MG63 (cell line): Measurements from ENCODE around the gene TNNC2. TPM values are rescaled to one million over a fixed set of nuclear protein-coding genes. Genes with fewer than 3 reads are reported as not detected.
"Not testable (repeated sequence)": the region's sequence is repeated elsewhere in the genome, so short reads cannot be mapped to it uniquely, and the experiment has no call there.

Experiments
- DNase-seq: peaks from one replicate; pipeline ENCODE4 v3.0.0-alpha.2; 2020
- H3K27me3 ChIP-seq: fragments of 250-450 bp; sonication (Bioruptor Pico); 2 replicates; pipeline ENCODE4 v1.5.1; 2020; ENCODE audit warnings: mild to moderate bottlenecking, moderate library complexity
- H3K36me3 ChIP-seq: fragments of 250-450 bp; sonication (Bioruptor Pico); 2 replicates; pipeline ENCODE4 v1.5.1; 2020; ENCODE audit warnings: mild to moderate bottlenecking, moderate library complexity
- H3K4me3 ChIP-seq: fragments of 250-450 bp; sonication (Bioruptor Pico); 2 replicates; pipeline ENCODE4 v1.5.1; 2020; ENCODE audit warnings: mild to moderate bottlenecking, moderate library complexity
- H3K9me3 ChIP-seq: fragments of 250-450 bp; sonication (Bioruptor Pico); 2 replicates; pipeline ENCODE4 v1.5.1; 2020; ENCODE audit warnings: mild to moderate bottlenecking, moderate library complexity
- total RNA-seq: library from RNA; depleted of rRNA; stranded (reverse); fragments of >200 nt; shearing (Covaris generic); gene quantifications from 2 replicates; pipeline ENCODE4 v1.2.3, GENCODE V29; 2014; ENCODE audit warnings: low replicate concordance

Gene TNNC2
- total RNA-seq, 1 experiment from 2014 or later, result not detected

- H3K4me3 ChIP-seq, result peak within 1 kb of the TSS; percentile 65
- H3K27me3 ChIP-seq, result no peaks in the 10 kb centered on the region
- DNase-seq, result peak; percentile 96
- peaks cover 30% of the 10 kb centered on the region for H3K36me3 ChIP-seq
- H3K9me3 ChIP-seq, result no peaks in the 10 kb centered on the region
Observed at GRCh38 chr20:45833030-45833882, 6.1 kb upstream of the TNNC2 start, which contains the start of gene SNX21. Gene SNX21, plus strand, starts transcription at chr20:45833799. Its CDS starts 121 bp downstream, at chr20:45833920.

- Histone ChIP-seq H3K4me3 (peak overlapping the region; percentile 65), H3K9me3 (no peaks in the 10 kb centered on the region), H3K27me3 (no peaks in the 10 kb centered on the region), H3K36me3 (peaks cover 24% of the 10 kb centered on the region)
- DNase-seq, result no peak
Observed at GRCh38 chr20:45832619-45833018, 5.5 kb upstream of the TNNC2 start.

GRCh38 chr20:45829673-45830106 is 2.6 kb upstream of the TNNC2 start:
- H3K36me3 ChIP-seq, H3K27me3 ChIP-seq, H3K4me3 ChIP-seq, DNase-seq, H3K9me3 ChIP-seq: not testable (repeated sequence)

GRCh38 chr20:45828589-45828988 is 1.5 kb upstream of the TNNC2 start:
- no peak for DNase-seq
- Histone ChIP-seq H3K9me3 (no peaks in the 10 kb centered on the region), H3K36me3 (no peaks in the 10 kb centered on the region), H3K4me3 (no peak overlapping the region), H3K27me3 (no peaks in the 10 kb centered on the region)

GRCh38 chr20:45827712-45828111 is 600 bp upstream of the TNNC2 start:
- DNase-seq, result no peak
- no peaks in the 10 kb centered on the region for H3K27me3 ChIP-seq

GRCh38 chr20:45826381-45827019 is 612 bp downstream of the TNNC2 start:
- Histone ChIP-seq H3K36me3 (no peaks in the 10 kb centered on the region), H3K4me3 (no peak overlapping the region), H3K9me3 (no peaks in the 10 kb centered on the region), H3K27me3 (no peaks in the 10 kb centered on the region)
- peak; percentile 85 for DNase-seq

More at GRCh38 chr20:45827712-45828111, 600 bp upstream of the TNNC2 start:
- Histone ChIP-seq H3K4me3 (no peak overlapping the region), H3K9me3 (no peaks in the 10 kb centered on the region), H3K36me3 (no peaks in the 10 kb centered on the region)

GRCh38 chr20:45823949-45824835 is 2.9 kb downstream of the TNNC2 start:
- no peak for DNase-seq
- Histone ChIP-seq H3K4me3 (no peak overlapping the region), H3K9me3 (no peaks in the 10 kb centered on the region), H3K36me3 (no peaks in the 10 kb centered on the region), H3K27me3 (no peaks in the 10 kb centered on the region)

- no peak overlapping the region for H3K4me3 ChIP-seq
- peak; percentile 65 for DNase-seq
- H3K36me3 ChIP-seq, result peaks cover 7% of the 10 kb centered on the region; the same call in 1 of the 2 replicates
- H3K27me3 ChIP-seq, result no peaks in the 10 kb centered on the region
- no peaks in the 10 kb centered on the region for H3K9me3 ChIP-seq
Observed at GRCh38 chr20:45822857-45823256, 4.3 kb downstream of the TNNC2 start.

- no peak for DNase-seq
- no peaks in the 10 kb centered on the region for H3K9me3 ChIP-seq
- no peaks in the 10 kb centered on the region for H3K27me3 ChIP-seq
- no peak overlapping the region for H3K4me3 ChIP-seq
- H3K36me3 ChIP-seq, result peaks cover 13% of the 10 kb centered on the region
Observed at GRCh38 chr20:45821947-45822346, 5.2 kb downstream of the TNNC2 start.

GRCh38 chr20:45819466-45819865 is 7.6 kb downstream of the TNNC2 start:
- H3K27me3 ChIP-seq, result no peaks in the 10 kb centered on the region
- no peak for DNase-seq
- no peaks in the 10 kb centered on the region for H3K9me3 ChIP-seq
- peaks cover 35% of the 10 kb centered on the region for H3K36me3 ChIP-seq
- H3K4me3 ChIP-seq, result no peak overlapping the region

- no peaks in the 10 kb centered on the region for H3K9me3 ChIP-seq
- no peak overlapping the region for H3K4me3 ChIP-seq
- H3K27me3 ChIP-seq, result no peaks in the 10 kb centered on the region
- peaks cover 45% of the 10 kb centered on the region for H3K36me3 ChIP-seq
- DNase-seq, result no peak
Observed at GRCh38 chr20:45818239-45818638, 8.9 kb downstream of the TNNC2 start.

- Histone ChIP-seq H3K4me3 (no peak overlapping the region), H3K36me3 (peaks cover 52% of the 10 kb centered on the region), H3K9me3 (no peaks in the 10 kb centered on the region), H3K27me3 (no peaks in the 10 kb centered on the region)
- DNase-seq, result peak; percentile 46
Observed at GRCh38 chr20:45817376-45818194, 9.5 kb downstream of the TNNC2 start.

- Histone ChIP-seq H3K36me3 (peaks cover 53% of the 10 kb centered on the region), H3K4me3 (no peak overlapping the region), H3K27me3 (no peaks in the 10 kb centered on the region), H3K9me3 (no peaks in the 10 kb centered on the region)
- DNase-seq, result no peak
Observed at GRCh38 chr20:45816951-45817350, 10.2 kb downstream of the TNNC2 start.

- Histone ChIP-seq H3K4me3 (peak overlapping the region; percentile 96; the same call in 1 of the 2 replicates), H3K27me3 (no peaks in the 10 kb centered on the region), H3K9me3 (no peaks in the 10 kb centered on the region), H3K36me3 (peaks cover 72% of the 10 kb centered on the region)
- no peak for DNase-seq
Observed at GRCh38 chr20:45814314-45814713, 12.8 kb downstream of the TNNC2 start.

GRCh38 chr20:45813489-45813888 is 13.6 kb downstream of the TNNC2 start:
- DNase-seq, result no peak
- Histone ChIP-seq H3K36me3 (peaks cover 75% of the 10 kb centered on the region), H3K9me3 (no peaks in the 10 kb centered on the region), H3K4me3 (peak overlapping the region; percentile 96), H3K27me3 (no peaks in the 10 kb centered on the region)

- Histone ChIP-seq H3K4me3 (peak overlapping the region; percentile 96), H3K9me3 (no peaks in the 10 kb centered on the region), H3K27me3 (no peaks in the 10 kb centered on the region), H3K36me3 (peaks cover 78% of the 10 kb centered on the region)
- DNase-seq, result no peak
Observed at GRCh38 chr20:45813006-45813340, 14.1 kb downstream of the TNNC2 start.
